ENCODE data around the gene SERPINB2. TPM values are rescaled to one million over a fixed set of nuclear protein-coding genes. Genes with fewer than 3 reads are reported as not detected.

SERPINB2 gene
- total RNA-seq, 1 donor from 2014 or later: not detected

DNA sequence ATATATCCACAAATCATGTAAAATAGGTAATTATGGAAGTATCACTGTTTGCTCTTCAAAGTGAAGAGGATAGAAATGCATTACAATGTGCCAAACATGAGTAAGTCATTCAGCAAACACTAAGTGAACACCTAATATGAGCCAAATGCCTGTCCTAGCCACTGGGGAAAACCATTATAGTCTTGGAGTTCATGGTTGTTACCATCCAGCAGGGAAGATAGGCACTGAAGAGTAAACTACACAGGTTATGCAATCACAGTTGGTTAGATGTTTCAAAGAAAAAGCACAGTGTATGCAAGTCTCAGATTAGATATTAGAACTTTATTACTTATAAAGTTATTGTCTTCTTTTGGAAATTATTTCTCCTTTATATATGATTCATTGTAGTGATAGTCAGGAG is 3.9 kb upstream of the SERPINB2 start:
- intact Hi-C loops (cut with DNase I): no loop called here
- no peak for DNase-seq (ENCODE audit: low spot score)

DNA sequence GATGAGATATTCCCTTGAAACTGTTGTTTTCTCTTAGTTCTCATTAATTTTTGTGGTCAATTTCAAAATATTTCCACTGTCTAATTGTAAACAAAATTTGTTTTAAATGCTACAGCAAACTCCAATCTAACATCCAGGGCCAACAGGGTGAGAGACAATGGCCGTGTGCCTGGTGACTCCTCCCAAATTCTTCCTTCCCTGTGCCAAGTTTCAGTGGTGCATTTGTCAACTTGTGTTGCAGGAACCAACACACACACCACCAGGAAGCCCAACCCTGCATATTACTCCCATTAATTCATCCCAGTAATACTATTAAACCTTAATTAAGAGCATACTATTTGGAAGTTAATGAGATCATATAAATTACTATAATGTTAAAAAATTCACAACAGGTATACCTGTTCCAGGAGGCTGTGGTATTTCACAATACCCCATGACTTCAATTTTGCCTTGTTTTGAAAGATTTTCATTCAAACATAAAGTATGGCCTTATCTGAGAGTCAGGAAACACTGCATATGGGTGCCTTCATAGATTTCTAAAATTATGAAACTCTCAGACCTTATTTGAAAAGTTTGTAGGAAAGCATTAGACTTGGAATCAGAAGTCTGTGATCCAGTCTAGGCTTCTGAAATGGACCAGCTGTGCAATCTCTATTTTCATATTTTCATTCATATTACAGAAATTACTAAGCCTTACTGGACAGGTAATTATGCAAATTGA is 1.1 kb downstream of the SERPINB2 start:
- no peak for DNase-seq (ENCODE audit: low spot score)
- intact Hi-C loops (cut with DNase I): no loop called here

DNA sequence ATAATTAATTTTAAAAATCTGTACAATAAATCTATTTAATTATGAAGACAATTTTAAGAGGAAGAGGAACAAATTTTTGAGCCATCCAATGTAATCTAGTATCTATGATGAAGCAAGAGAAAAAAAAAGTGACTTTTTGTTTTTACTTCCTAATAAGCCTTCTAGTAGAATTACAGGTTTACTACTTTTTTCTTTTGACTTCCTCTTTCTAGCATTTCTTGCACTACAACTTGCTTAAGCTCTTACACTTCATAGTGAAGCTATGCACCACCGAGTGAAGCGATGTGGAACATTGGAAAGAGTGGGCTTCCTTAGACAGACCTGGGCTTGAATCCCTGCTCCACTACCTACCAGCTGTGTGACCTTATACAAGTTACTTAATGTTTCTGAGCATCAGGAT is 2.1 kb downstream of the SERPINB2 start:
- no peak for DNase-seq (ENCODE audit: low spot score)
- intact Hi-C loops (cut with DNase I): no loop called here

DNA sequence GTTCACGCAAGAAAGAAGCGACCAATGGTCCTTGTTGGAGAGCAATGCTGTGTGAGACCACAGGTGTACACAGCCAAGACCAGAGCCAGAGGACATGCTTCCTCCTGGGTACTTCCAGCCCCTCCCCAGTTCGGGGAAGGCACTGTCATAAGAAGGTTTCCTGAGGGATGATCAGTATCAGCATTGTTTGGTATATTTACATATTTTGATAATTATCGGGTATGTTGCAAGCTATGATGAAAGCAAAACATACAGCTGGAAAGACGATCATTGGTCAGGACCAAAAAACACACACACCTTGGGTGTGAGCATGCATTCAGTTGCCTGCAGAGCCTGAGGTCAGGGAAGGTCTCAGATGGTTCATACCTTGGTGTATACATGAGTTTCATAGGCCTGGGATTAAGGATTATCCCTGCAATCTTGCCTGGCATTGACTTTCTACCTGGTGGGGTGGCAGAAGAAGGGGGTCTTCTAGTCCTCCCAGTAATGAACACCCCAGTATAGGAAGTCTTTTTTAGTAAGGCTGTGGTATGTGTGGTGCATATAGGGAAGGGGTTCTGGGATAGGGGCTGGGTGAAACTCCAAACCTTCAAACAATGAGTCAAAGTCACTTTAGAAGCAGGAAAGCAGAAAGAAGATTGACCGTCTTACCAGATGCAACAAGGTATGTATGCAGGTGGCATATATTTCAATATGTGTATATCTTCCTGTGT is 2.9 kb downstream of the SERPINB2 start:
- DNase-seq (ENCODE audit: low spot score): no peak
- intact Hi-C loops (cut with DNase I): no loop called here

DNA sequence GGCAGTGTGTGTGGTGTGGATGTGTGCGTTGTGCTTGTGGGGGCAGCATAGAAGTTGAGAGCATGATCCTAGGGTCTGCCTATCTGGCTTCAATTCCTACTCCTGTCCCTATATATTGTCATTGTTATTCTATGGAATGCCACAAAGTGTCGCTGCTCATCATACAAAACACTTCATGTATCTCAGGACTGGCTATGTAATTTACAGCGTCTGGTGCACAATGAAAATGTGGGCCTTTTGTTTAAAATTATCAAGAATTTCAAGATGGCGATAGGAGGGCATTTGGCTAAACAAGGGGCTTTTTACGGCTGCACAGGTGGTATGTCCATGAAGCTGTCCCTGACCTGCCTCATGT is 3.4 kb downstream of the SERPINB2 start:
- DNase-seq (ENCODE audit: low spot score): no peak
- intact Hi-C loops (cut with DNase I): no loop called here

DNA sequence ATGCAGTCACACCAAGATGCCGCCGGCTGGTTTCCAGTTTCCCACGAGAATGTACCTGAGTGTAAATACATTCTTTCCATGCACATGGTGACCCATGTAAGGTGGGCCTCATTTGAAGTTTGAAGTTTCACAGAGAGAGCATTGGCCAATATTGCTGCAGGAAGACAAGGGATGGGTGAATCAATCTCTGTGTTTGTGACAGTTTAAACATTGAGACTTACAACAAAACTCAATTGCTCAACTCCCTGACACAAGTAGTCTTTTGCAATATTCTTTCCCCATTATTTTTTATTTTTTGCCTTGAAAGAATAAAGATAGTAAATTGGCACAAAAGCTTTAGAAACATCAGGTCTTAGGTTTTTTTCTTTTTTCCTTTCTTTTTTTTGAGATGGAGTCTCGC is 5.1 kb downstream of the SERPINB2 start:
- DNase-seq (ENCODE audit: low spot score): no peak
- intact Hi-C loops (cut with DNase I): no loop called here

DNA sequence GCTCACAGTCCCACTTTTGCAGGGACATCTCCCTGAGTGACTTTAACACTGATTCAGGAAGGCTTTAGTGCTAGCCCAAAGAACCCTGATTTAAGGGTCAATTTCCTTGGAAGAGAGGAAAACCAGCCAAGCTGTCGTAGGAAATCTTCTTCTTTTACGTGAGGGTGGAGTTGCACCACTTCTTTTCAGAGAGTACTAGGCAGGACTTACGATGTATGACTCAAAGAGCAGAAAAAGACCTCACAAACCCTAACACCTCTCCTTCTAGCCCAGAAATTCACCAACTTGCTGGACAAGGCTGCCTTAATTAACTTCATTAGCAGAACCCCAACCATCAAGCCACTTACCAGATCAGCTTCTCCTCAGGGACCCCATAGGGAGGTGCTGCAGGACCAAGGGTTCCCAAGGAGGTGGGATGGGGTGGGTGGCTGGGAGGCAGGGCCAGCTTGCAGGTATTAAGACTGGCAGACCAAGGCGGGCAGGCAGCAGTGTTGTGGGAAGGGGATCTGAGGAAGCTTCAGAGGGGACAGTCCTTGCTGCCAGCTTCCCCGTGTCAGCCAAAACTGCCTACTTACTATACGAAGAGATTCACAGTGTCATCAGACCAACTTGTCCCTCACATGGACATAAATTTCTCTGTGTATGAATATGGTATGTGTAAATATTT is 6.7 kb downstream of the SERPINB2 start:
- intact Hi-C loops (cut with DNase I): no loop called here
- DNase-seq (ENCODE audit: low spot score): no peak

DNA sequence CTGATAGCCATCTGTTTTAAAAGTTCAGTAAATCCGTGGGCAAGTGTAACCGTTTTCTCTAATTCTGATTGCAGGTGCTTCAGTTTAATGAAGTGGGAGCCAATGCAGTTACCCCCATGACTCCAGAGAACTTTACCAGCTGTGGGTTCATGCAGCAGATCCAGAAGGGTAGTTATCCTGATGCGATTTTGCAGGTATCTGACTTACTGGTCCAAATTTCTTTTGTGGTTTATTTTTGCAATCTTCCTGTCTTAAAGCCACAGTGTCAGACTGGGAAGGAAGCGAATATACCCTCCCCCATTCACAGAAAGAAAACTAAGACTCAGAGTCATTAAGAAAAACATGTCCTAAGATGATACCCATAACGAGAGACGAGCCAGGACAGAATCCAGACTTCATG is 7.7 kb downstream of the SERPINB2 start:
- DNase-seq (ENCODE audit: low spot score): no peak
- intact Hi-C loops (cut with DNase I): no loop called here

DNA sequence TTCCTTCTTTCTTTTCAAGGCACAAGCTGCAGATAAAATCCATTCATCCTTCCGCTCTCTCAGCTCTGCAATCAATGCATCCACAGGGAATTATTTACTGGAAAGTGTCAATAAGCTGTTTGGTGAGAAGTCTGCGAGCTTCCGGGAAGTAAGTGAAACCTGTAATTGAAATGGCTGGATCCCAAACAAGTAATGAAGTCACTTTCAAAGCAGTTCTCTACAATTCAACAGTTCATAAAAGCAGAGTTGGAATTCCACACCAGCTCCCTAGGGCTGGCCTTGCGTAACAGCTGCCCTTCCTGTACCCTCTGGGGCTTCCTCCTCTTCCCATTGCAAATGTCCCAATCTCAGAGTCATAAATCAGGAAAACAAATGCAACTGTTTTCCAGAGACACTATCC is 9.6 kb downstream of the SERPINB2 start:
- intact Hi-C loops (cut with DNase I): no loop called here
- no peak for DNase-seq (ENCODE audit: low spot score)

DNA sequence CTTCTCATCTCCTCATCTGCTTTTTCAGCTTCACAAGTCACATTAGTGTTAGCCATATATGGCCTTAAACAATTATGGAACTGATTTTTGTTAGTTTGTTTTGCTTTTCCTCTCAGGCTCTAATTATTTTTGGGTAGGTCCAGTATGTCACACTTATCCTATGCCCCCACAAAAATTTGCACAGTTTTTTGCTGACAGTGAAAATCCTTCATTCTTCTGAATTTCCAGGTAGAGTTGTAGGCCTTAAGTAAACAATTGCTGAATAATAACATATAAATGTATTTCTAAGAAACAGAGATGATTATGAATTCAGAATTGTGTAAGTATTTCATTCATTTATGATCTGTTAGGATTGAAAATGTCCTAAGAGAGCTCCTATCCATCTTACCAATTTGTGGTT is 11.7 kb downstream of the SERPINB2 start:
- intact Hi-C loops (cut with DNase I): no loop called here
- no peak for DNase-seq (ENCODE audit: low spot score)

DNA sequence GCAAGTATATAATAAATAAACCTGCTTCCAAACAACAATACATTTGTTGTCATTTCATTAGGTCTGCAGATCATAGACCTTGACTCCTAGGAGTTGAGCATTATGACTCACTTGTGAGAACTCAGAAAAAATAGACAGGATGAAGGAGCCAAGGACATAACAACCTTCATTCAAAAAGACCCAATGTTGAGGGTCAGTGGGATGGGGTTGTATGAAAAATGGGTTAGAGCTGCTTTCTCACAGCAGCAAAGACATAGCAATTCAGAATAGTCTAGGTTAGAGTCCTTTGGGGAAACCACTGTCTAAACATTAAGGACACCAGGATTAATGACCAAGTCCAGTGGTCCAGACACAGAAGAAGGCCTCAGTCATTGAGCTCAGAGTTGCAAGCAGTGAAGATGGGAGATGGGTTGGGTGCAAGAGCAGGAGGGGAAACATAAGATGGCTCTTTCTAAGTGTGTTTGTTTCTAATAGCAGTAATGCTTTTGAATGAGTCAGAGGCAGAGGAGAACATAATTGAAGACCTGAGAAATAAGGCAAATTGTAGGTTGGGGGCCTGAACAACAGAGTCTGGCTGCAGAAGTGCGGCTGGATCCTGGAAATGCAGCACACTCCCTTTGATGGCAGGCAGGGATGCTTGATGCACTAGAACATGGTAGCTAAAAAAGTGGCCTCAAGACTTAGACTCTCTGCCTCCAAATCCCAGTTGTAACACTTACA is 16.5 kb downstream of the SERPINB2 start:
- no peak for DNase-seq (ENCODE audit: low spot score)
- intact Hi-C loops (cut with DNase I): no loop called here

DNA sequence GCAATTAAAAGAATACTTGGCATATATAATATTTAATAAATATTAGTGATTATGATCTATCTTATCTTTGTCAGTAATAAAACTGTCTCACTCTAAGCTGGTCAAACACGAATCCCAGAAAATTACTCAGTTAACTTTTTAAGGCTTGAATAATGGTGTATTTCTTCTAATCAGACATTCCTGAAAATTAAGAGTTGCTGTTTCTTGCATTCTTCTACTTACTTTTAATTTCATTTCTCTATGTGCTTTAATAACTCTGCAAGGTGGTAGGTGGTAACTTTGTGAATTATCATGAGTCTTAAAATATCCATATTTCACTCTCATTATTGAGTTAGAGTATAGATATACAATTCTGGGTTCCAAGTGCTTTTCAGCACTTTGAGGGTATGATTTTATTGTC is 17.2 kb downstream of the SERPINB2 start:
- intact Hi-C loops (cut with DNase I): no loop called here
- no peak for DNase-seq (ENCODE audit: low spot score)

DNA sequence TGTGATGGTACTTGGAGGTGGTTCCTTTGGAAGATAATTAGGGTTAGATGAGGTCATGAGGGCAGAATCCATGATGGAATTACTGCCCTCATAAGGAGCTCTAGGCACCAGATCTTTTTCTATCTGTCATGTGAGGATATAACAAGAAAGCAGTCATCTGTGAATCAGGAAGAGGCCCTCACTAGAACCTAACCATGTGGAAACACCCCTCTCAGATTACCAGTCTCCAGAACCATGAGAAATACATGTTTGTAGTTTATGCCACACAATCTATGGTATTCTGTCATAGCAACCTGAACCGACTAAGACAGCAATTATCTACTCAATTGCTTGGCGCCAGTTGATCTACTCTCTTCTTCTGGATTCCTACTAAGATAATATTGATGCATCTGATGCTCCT is 17.9 kb downstream of the SERPINB2 start:
- intact Hi-C loops (cut with DNase I): no loop called here
- DNase-seq (ENCODE audit: low spot score): no peak

DNA sequence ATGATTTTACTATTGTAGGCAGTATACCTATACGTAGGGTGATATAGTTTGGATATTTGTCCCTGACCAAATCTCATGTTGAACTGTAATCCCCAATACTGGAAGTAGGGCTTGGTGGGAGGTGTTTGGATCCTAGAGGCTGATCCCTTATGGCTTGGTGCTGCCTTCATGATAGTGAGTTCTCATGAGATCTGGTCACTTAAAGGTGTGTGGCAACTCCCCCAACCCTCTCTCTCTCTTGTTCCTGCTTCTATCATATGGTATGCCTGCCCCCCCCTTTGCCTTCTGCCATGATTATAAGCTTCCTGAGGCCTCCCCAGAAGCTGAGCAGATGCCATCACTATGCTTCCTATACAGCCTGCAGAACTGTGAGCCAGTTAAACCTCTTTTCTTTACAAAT is 18.6 kb downstream of the SERPINB2 start:
- intact Hi-C loops (cut with DNase I): no loop called here
- no peak for DNase-seq (ENCODE audit: low spot score)

DNA sequence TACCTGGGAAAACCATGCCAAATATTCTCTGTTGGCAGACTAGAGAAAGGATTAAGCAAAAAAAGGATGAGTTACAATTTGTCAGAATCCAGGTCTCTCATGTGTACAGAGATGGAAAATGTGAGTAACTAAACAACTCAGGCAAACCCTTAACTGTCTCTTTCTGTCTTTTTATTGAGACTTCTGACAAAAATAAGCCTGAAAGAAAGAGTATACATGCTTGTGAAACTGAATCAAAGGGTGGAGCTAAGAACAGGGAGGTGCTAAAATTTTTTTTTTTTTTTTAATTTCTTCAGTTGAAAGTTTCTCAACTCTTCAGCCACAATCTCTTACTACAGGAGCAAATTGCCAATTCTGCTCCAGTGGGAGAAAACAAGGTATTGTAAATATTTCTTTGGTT is 20.2 kb downstream of the SERPINB2 start, which contains the start of gene SERPINB10:
Gene SERPINB10, plus strand, starts transcription at position 295 of the 400 bp plus-strand sequence. CDS start 7,553 bp downstream, outside the sequence.
- intact Hi-C loops (cut with DNase I): no loop called here
- DNase-seq (ENCODE audit: low spot score): no peak

DNA sequence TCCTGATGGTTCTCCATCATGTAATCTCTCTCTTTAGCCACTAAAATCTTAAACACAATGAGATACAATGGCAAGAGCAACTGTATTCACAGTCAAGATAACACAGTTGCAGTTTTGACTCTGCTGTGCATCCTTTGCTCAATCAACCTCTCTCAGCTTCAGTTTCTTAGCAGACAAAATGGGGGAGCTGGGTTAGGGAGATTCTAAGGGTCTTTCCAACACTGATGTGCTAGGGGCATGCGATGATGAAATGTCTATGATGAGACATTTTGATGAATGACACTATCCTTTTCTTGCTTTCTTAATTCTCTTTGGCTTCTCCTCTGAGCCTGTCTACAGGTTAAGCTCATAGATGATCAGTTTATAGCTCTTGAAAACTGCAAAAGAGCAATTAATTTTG is 21.4 kb downstream of the SERPINB2 start:
- DNase-seq (ENCODE audit: low spot score): no peak
- intact Hi-C loops (cut with DNase I): no loop called here

DNA sequence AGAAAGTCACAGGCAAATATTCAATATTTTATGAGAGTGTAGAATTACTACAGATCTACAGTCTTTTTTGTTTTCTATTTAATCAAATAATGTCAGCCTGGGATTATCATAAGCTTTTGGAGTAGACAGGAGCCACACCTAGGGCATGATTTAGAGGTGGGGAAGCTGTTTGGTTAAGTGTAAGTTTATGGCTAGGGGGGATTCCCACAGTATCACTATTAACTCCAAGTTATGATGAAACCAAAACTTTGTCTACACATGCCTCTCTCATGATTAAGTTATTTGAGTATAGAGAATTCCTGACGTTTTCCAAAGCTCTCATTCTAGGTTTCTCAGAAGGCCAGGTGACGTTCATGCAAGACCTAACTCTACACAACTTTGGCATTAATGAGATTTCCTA is 22.4 kb downstream of the SERPINB2 start:
- no peak for DNase-seq (ENCODE audit: low spot score)
- intact Hi-C loops (cut with DNase I): no loop called here

DNA sequence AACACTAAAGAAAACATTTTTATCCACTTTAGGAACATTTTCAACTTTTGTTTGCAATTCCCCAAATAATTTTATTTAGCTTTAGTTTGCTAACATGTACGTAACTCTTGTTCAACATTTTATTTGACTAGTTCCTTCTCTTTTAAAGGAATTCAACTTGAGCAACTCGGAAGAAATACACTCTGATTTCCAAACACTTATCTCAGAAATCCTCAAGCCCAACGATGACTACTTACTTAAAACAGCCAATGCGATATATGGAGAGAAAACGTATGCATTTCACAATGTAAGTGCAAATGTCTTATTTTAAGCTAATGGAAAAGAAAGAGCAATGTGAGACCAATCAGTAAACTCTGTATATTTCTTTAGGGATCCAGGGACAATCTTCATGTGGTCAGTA is 30.3 kb downstream of the SERPINB2 start:
- no peak for DNase-seq (ENCODE audit: low spot score)
- intact Hi-C loops (cut with DNase I): no loop called here

DNA sequence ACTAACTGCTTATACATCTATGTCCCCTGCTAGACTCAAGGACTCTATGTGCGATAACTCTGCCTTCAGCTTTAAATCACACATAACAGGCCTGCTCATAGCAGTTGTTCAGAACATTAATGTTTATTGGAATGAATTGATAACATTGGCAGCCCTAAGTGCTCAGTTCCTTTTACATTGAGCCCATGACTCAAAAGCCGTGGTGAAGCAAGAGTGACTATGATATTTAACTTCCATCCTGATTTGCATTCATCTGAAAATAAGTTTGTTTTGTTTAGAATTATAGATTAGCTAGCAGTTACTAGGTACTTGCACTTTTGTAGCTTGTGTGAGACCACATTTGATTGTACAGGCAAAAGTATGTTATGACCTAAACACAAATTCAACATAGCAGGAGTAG is 34.5 kb downstream of the SERPINB2 start:
- DNase-seq (ENCODE audit: low spot score): no peak
- intact Hi-C loops (cut with DNase I): no loop called here

DNA sequence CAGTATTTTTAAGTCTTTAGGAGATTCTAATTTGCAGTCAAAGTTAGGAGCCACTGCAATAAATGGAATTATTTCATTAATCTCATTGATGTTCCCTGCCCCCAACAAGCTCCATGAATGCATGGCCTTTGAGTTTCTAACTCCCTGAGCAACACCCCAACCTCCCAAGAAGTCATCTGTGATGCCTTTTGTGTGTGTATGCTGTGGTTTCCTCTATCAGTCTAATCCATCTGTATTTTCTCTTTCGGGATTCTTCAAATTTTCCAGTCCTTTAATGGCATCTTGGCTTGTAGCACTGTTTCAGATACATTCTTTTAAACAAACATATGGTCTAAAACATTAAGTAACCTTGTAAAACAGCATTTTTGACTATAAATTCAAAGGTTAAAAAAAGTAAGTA is 37.0 kb downstream of the SERPINB2 start:
- no peak for DNase-seq (ENCODE audit: low spot score)
- intact Hi-C loops (cut with DNase I): no loop called here
